GM21576 (cell line): Measurements from ENCODE around the gene LRSAM1.

ENCODE experiments used
- ATAC-seq: cut with Tn5 transposase; IDR thresholded peaks from one replicate; pipeline ENCODE4 v1.9.1; 2021; ENCODE audit warnings: mild to moderate bottlenecking, moderate library complexity; ENCODE audit not compliant: unreplicated experiment

Gene LRSAM1

GRCh38 chr9:127424676-127424999, 26.7 kb upstream of the LRSAM1 start:
- ATAC-seq, result no peak

GRCh38 chr9:127426756-127427155, 24.6 kb upstream of the LRSAM1 start:
- no peak for ATAC-seq

GRCh38 chr9:127428348-127428747, 23.0 kb upstream of the LRSAM1 start:
- no peak for ATAC-seq

DNA sequence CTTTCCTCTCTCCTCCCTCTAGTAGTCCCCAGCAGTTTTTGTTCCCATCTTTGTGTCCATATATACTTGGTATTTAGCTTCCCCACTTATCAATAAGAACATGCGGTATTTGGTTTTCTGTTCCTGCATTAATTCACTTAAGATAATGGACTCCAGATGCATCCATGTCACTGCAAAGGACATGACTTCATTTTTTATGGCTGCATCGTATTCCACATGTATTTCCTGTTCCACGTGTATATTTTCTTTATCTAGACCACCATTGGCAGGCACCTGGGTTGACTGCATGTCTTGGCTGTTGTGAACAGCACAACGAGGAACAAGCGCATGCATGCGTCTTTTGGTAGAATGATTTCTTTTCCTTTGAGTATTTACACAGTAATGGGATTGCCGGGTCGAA, 20.9 kb upstream of the LRSAM1 start:
- ATAC-seq, result no peak

- no peak for ATAC-seq
Observed at GRCh38 chr9:127437497-127438264, 13.6 kb upstream of the LRSAM1 start.

- ATAC-seq, result no peak
Observed at GRCh38 chr9:127438394-127438793, 12.9 kb upstream of the LRSAM1 start.

- no peak for ATAC-seq
Observed at GRCh38 chr9:127444283-127444920, 6.9 kb upstream of the LRSAM1 start.

DNA sequence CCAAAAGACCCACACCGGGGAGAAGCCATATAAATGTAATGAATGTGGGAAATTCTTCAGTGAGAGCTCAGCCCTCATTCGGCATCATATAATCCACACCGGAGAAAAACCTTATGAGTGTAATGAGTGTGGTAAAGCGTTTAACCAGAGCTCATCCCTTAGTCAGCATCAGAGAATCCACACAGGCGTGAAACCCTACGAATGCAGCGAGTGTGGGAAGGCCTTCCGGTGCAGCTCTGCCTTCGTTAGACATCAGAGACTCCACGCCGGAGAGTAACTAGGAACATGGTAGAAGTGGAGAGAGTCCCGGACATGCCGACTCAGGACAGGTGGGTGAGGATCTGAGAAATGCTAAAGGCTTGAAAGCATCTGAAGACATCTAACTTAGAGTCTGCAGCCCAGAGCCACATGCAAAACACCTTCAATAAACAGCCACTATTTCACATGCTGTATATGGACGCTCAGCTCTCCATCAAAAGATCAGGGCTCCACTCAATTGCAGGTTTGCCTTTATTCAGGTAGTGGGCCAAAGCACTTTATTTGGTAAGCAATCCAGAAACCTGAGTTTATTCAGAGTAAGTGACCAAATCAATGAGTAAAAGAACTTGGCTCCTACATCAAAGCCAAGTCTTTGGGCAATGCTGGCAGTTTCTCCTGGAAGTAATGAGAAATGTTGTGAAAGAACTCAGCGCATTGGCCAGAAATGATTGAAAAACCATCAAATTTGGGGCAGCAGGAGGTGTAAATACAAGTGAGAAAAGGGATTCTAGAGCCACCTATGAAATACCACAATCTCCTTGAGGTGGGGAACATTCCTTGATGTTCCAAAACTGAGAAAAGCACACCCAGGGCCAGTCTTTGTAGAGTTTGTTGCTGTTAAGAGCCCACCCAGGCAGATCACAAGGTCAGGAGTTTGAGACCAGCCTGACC, 6.1 kb upstream of the LRSAM1 start:
- no peak for ATAC-seq

GRCh38 chr9:127445851-127446712, 5.2 kb upstream of the LRSAM1 start:
- no peak for ATAC-seq

GRCh38 chr9:127446713-127447415, 4.4 kb upstream of the LRSAM1 start:
- ATAC-seq, result no peak

GRCh38 chr9:127447416-127448111, 3.7 kb upstream of the LRSAM1 start:
- ATAC-seq, result no peak

- ATAC-seq, result no peak
Observed at GRCh38 chr9:127448112-127448805, 3.1 kb upstream of the LRSAM1 start.

DNA sequence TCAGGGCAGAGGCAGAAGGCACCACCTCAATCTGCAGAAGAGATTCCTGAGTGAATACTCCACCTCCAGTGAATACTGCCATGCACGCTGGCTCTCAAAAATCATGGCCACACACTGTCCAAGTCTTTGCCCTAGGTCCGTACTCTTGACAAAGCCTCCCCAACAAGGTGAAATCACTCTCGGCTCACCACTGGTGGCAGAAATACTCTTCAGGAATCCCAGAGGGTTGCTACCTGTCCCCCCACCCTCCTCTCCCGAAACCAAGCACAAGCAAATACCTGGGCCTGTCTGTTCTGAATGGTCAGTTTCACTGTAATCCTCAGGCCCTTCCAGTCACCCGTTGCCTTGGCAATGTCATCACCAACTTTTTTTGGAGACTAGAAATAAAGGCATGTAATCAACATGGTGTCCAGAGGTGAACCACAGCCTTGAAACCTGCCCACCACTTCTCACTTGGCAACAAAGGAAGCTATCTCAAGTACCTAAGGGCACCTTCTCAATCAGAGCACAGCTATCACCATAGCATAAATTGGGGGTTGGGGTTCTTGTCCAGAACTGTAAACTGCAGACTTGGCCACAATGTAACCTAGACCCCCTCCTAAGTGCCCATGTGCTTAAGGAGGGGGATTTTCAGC, 1.9 kb upstream of the LRSAM1 start:
- no peak for ATAC-seq

DNA sequence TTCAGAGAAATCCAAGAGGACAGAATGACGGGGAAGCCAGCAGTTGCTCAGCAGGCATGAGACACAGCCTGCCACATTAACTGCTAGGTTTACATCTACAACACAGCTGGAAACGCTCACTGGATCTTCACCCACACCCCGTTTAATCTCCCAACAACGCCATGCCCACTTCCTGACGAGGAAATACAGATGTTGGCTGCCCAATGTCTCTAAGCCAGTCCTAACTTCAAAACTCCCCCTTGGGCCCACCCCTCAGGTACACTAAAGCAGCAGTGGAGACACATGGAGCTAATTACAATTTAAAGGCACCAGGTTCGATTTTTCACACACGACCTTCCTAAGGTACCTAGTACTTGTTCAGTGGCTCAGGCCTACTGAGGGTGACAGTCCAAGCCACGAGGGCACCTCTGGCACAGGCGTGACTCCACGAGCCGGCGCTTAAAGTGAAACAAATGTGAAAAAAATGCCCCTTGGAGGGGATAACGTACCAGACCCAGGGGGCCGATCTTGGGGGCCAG, 1.0 kb upstream of the LRSAM1 start:
- ATAC-seq, result no peak

DNA sequence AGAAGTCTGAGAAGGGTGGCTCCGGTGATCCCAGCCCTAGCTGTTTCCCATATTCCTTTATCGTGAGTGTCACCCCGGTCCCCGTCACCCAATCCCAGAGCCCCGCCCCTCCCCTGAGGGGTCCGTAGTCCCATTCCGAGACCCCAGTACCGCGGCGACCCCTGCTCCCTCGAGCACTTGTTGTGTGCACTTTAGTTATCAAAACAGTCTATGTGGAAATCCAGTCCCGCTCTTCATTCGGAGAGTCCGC, 223 bp downstream of the LRSAM1 start:
- ATAC-seq, result no peak

GRCh38 chr9:127451858-127452656, 747 bp downstream of the LRSAM1 start:
- peak; percentile 15 for ATAC-seq

- no peak for ATAC-seq
Observed at GRCh38 chr9:127452691-127453090, 1.4 kb downstream of the LRSAM1 start.
